ENCODE data around the gene IPO8. TPM values are rescaled to one million over a fixed set of nuclear protein-coding genes. Genes with fewer than 3 reads are reported as not detected.
"Not testable (repeated sequence)": the region's sequence is repeated elsewhere in the genome, so short reads cannot be mapped to it uniquely, and the experiment has no call there.

IPO8 gene
- total RNA-seq, 4 donors from 2014 or later, result 20.6 to 38.3 (median 26.1) TPM

DNA sequence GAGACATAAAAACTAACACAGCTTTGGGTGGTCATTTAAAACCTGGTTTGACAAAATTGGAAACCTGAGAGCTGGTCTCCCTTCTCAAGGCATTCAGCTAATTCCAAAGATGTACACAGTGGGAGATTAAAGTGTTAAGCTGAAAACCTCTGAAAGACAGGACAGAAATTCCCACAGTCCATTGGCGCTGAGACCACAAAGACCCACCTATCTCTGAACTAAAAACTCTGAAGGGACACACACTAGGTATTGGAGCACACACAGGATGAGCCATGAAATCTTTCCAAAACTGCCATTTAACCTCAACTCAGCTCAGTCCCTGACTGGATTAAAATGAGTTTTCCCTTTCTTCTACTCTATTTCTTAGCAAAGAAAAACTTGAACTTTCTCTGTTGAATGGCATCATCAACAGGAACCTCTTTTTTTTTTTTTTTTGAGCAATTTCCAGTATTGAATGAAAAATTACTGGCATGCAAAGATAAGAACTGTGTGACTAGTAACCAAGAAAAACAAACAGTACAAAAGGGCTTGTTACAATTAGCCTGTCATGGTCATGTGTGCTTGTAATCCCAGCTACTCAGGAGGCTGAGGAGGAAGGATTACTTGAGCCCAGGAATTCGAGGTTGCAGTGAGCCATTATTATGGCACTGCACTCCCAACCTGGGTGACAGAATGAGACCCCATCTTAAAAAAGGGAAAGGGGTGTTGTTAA, 82.4 kb downstream of the IPO8 start:
- no peaks in the 10 kb centered on the region for H3K36me3 ChIP-seq
- TF ChIP-seq POLR2A (IDR thresholded peaks at IDR 0.05), result no peak
- TF ChIP-seq, protein P1, sequence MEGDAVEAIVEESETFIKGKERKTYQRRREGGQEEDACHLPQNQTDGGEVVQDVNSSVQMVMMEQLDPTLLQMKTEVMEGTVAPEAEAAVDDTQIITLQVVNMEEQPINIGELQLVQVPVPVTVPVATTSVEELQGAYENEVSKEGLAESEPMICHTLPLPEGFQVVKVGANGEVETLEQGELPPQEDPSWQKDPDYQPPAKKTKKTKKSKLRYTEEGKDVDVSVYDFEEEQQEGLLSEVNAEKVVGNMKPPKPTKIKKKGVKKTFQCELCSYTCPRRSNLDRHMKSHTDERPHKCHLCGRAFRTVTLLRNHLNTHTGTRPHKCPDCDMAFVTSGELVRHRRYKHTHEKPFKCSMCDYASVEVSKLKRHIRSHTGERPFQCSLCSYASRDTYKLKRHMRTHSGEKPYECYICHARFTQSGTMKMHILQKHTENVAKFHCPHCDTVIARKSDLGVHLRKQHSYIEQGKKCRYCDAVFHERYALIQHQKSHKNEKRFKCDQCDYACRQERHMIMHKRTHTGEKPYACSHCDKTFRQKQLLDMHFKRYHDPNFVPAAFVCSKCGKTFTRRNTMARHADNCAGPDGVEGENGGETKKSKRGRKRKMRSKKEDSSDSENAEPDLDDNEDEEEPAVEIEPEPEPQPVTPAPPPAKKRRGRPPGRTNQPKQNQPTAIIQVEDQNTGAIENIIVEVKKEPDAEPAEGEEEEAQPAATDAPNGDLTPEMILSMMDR (IDR thresholded peaks at IDR 0.05 in 4 of 5, conservative IDR thresholded peaks at IDR 0.05 in 1 of 5), result no peak
- intact Hi-C loops (cut with DNase I; ENCODE audit: low total_unique reads) (no loop called here), in situ Hi-C loops (cut with MboI; ENCODE audit: low sequenced_read_pairs in 4 of 4) (no loop called here)
- no peak for DNase-seq
- no peak for ATAC-seq
- H3K9me3 ChIP-seq, result no peaks in the 10 kb centered on the region
- H3K4me3 ChIP-seq, result no peak overlapping the region
- no peak overlapping the region for H3K27ac ChIP-seq
- H3K4me1 ChIP-seq, result no peaks in the 10 kb centered on the region
- no peaks in the 10 kb centered on the region for H3K27me3 ChIP-seq

- Histone ChIP-seq H3K9me3 (no peaks in the 10 kb centered on the region), H3K4me1 (no peaks in the 10 kb centered on the region), H3K36me3 (no peaks in the 10 kb centered on the region), H3K27me3 (no peaks in the 10 kb centered on the region), H3K27ac (no peak overlapping the region), H3K4me3 (no peak overlapping the region)
- TF ChIP-seq, protein P1 (IDR thresholded peaks at IDR 0.05 in 4 of 5, conservative IDR thresholded peaks at IDR 0.05 in 1 of 5), result no peak
- ATAC-seq (no peak), DNase-seq (no peak)
- intact Hi-C loops (cut with DNase I; ENCODE audit: low total_unique reads) (no loop called here), in situ Hi-C loops (cut with MboI; ENCODE audit: low sequenced_read_pairs in 4 of 4) (no loop called here)
Observed at GRCh38 chr12:30610718-30611117, 85.0 kb downstream of the IPO8 start.

DNA sequence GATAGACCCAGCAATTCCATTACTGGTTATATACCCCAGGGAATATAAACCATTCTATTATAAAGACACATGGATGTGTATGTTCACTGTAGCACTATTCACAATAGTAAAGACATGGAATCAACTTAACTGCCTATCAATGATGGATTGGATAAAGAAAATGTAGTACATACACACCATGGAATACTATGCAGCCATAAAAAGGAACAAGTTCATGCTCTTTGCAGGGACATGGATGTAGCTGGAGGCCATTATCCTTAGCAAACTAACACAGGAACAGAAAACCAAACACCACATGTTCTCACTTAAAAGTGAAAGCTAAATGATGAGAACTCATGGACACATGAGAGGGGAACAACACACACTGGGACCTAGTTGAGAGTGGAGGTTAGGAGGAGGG, 85.8 kb downstream of the IPO8 start:
- DNase-seq; H3K36me3 ChIP-seq; H3K27me3 ChIP-seq; intact Hi-C loops (cut with DNase I; ENCODE audit: low total_unique reads); H3K4me1 ChIP-seq; in situ Hi-C loops (cut with MboI; ENCODE audit: low sequenced_read_pairs in 4 of 4); H3K27ac ChIP-seq; H3K4me3 ChIP-seq; H3K9me3 ChIP-seq; ATAC-seq: not testable (repeated sequence)

DNA sequence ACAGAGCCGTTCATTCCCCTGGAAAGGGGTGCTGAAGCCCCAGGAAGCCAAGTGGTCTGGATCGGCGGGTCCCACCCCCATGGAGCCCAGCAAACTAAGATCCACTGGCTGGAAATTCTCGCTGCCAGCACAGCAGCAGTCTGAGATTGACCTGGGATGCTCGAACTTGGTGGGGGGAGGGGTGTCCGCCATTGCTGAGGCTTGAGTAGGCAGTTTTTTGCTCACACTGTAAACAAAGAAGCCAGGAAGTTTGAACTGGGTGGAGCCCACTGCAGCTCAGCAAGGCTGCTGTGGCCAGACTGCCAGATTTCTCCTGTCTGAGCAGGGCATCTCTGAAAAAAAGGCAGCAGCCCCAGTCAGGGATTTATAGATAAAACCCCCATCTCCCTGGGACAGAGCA, 91.4 kb downstream of the IPO8 start:
- H3K4me1 ChIP-seq; intact Hi-C loops (cut with DNase I; ENCODE audit: low total_unique reads); H3K27ac ChIP-seq; ATAC-seq; H3K9me3 ChIP-seq; in situ Hi-C loops (cut with MboI; ENCODE audit: low sequenced_read_pairs in 4 of 4); H3K36me3 ChIP-seq; H3K27me3 ChIP-seq; DNase-seq; H3K4me3 ChIP-seq: not testable (repeated sequence)

DNA sequence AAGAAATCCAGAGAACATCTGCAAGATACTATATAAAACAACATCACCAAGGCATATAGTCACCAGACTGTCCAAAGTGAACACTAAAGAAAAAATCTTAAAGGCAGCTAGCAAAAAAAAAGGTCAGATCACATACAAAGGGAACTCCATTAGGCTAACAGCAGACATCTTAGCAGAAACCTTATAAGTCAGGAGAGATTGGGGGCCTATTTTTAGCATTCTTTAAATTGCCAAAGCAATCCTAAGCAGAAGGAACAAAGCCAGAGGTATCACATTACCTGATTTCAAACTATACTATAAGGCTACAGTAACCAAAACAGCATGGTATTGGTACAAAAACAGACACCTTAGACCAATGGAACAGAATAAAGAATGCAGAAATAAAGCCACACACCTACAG, 92.5 kb downstream of the IPO8 start:
- Histone ChIP-seq H3K27me3 (no peaks in the 10 kb centered on the region), H3K27ac (no peak overlapping the region), H3K9me3 (peaks cover 0 to 6% (median 0%) of the 10 kb centered on the region in 3 donors), H3K4me1 (peaks cover 0 to 4% of the 10 kb centered on the region in 2 donors), H3K4me3 (no peak overlapping the region), H3K36me3 (no peaks in the 10 kb centered on the region)
- in situ Hi-C loops (cut with MboI; ENCODE audit: low sequenced_read_pairs in 4 of 4), result no loop called here
- no peak for ATAC-seq
- no peak for TF ChIP-seq POLR2A (IDR thresholded peaks at IDR 0.05)
- TF ChIP-seq, protein P1 (IDR thresholded peaks at IDR 0.05 in 4 of 5, conservative IDR thresholded peaks at IDR 0.05 in 1 of 5), result no peak
- intact Hi-C loops (cut with DNase I; ENCODE audit: low total_unique reads), result no loop called here
- DNase-seq, result no peak

- in situ Hi-C loops (cut with MboI; ENCODE audit: low sequenced_read_pairs in 4 of 4), result no loop called here
Observed at GRCh38 chr12:30602678-30603077, 93.0 kb downstream of the IPO8 start.

More at GRCh38 chr12:30602678-30603077, 93.0 kb downstream of the IPO8 start:
- no peak for ATAC-seq
- Histone ChIP-seq H3K9me3 (peaks cover 0 to 6% (median 0%) of the 10 kb centered on the region in 3 donors), H3K27me3 (no peaks in the 10 kb centered on the region), H3K27ac (no peak overlapping the region), H3K36me3 (no peaks in the 10 kb centered on the region), H3K4me3 (no peak overlapping the region), H3K4me1 (peaks cover 0 to 4% of the 10 kb centered on the region in 2 donors)
- TF ChIP-seq POLR2A (IDR thresholded peaks at IDR 0.05), result no peak
- TF ChIP-seq, protein P1 (IDR thresholded peaks at IDR 0.05 in 4 of 5, conservative IDR thresholded peaks at IDR 0.05 in 1 of 5), result no peak
- intact Hi-C loops (cut with DNase I; ENCODE audit: low total_unique reads), result no loop called here
- no peak for DNase-seq

Data from gastrocnemius medialis (tissue), 4 donors.